SK-N-SH treated with all-trans-retinoic acid at 6 μM for 48 hours (cell line): ENCODE results near the gene PPP1R3E.

ENCODE experiments used
- ATAC-seq: fragments of 200-7000 bp; cut with Tn5 transposase; 3 replicates; pipeline ENCODE4 v1.9.1; 2020; ENCODE audit warnings: mild to moderate bottlenecking, moderate library complexity
- BACH2 ChIP-seq: fragments of 250-450 bp; sonication (Bioruptor Pico); IDR thresholded peaks from 2 replicates; pipeline ENCODE4 v1.9.0; 2021; ENCODE audit warnings: mild to moderate bottlenecking, borderline replicate concordance
- ESRRG ChIP-seq: fragments of 250-450 bp; sonication (Bioruptor Pico); IDR thresholded peaks from 2 replicates; pipeline ENCODE4 v1.6.1; 2021; ENCODE audit warnings: mild to moderate bottlenecking
- GLIS3 ChIP-seq: fragments of 250-450 bp; sonication (Bioruptor Pico); IDR thresholded peaks from 2 replicates; pipeline ENCODE4 v1.5.0; 2020; ENCODE audit warnings: mild to moderate bottlenecking, moderate library complexity
- ISL1 ChIP-seq: fragments of 250-450 bp; sonication (Bioruptor Pico); IDR thresholded peaks from 2 replicates; pipeline ENCODE4 v2.1.2; 2022; ENCODE audit warnings: mild to moderate bottlenecking, moderate library complexity
- OSR1 ChIP-seq: fragments of 250-450 bp; sonication (Bioruptor Pico); IDR thresholded peaks from 2 replicates; pipeline ENCODE4 v1.8.0; 2022; ENCODE audit warnings: moderate library complexity, mild to moderate bottlenecking, inconsistent platforms
- POU6F1 ChIP-seq: fragments of 250-450 bp; sonication (Bioruptor Pico); IDR thresholded peaks from 2 replicates; pipeline ENCODE4 v1.8.0; 2021; ENCODE audit warnings: low read depth, mild to moderate bottlenecking, moderate library complexity, borderline replicate concordance
- RARB ChIP-seq: fragments of 250-450 bp; sonication (Bioruptor Pico); IDR thresholded peaks from 2 replicates; pipeline ENCODE4 v1.8.0; 2021; ENCODE audit warnings: mild to moderate bottlenecking, moderate library complexity
- SNAI2 ChIP-seq: fragments of 250-450 bp; sonication (Bioruptor Pico); IDR thresholded peaks from 2 replicates; pipeline ENCODE4 v1.5.0; 2020; ENCODE audit warnings: mild to moderate bottlenecking, moderate library complexity
- TCF4 ChIP-seq: fragments of 250-450 bp; sonication (Bioruptor Pico); IDR thresholded peaks from 2 replicates; pipeline ENCODE4 v1.8.0; 2021; ENCODE audit warnings: mild to moderate bottlenecking, moderate library complexity, borderline replicate concordance
- ZNF565 ChIP-seq: fragments of 450-650 bp; formaldehyde crosslinking; conservative IDR thresholded peaks from 2 replicates; pipeline ENCODE4 v1.5.0; 2020; ENCODE audit warnings: low read depth, mild to moderate bottlenecking, moderate library complexity
- ZNF70 ChIP-seq: fragments of 450-650 bp; formaldehyde crosslinking; IDR thresholded peaks from 2 replicates; pipeline ENCODE4 v1.5.0; 2020; ENCODE audit warnings: mild to moderate bottlenecking, moderate library complexity
- ZNF8 ChIP-seq: fragments of 450-650 bp; formaldehyde crosslinking; IDR thresholded peaks from 2 replicates; pipeline ENCODE4 v1.5.0; 2020; ENCODE audit warnings: mild to moderate bottlenecking, moderate library complexity
- TF ChIP-seq, protein P1 (sequence below): fragments of 250-450 bp; sonication (Bioruptor Pico); IDR thresholded peaks from 2 replicates; pipeline ENCODE4 v1.5.1; 2020; ENCODE audit warnings: low read depth, mild to moderate bottlenecking, moderate library complexity
- TF ChIP-seq, protein P2 (sequence below): fragments of 250-450 bp; sonication (Bioruptor Pico); IDR thresholded peaks from 2 replicates; pipeline ENCODE4 v1.8.0; 2020; ENCODE audit warnings: mild to moderate bottlenecking, moderate library complexity, borderline replicate concordance
- TF ChIP-seq, protein P3 (sequence below): fragments of 250-450 bp; sonication (Bioruptor Pico); IDR thresholded peaks from 2 replicates; pipeline ENCODE4 v1.5.0; 2020; ENCODE audit warnings: mild to moderate bottlenecking, moderate library complexity

PPP1R3E gene

DNA sequence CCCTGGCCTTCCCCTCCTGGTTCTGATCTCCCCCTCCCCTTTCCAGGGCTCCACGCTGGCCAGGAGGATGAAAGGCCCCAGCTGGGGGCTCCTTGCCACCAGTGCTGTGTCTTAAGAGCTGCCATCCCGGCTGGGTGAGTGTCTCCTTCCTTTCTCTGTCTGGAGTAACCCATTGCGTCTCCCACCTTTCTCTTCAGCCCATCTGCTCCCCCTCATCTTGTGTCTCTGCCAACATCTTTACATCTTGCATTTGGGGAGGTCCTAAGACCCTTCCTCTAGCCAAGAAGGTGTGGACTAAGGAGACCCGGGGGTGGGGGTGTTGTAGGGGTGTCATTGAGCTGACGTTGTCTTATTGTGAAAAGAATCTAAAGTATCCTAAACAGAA, 4.5 kb upstream of the PPP1R3E start:
- ATAC-seq = peak; percentile 5; the same call in 2 of the 3 replicates
- TF ChIP-seq OSR1 (CRISPR knock-in tag) (no peak), ESRRG (CRISPR knock-in tag) (no peak), ISL1 (CRISPR knock-in tag) (no peak), POU6F1 (CRISPR knock-in tag) (no peak), BACH2 (CRISPR knock-in tag) (no peak), TCF4 (CRISPR knock-in tag) (no peak), ZNF565 (CRISPR knock-in tag) (no peak), ZNF8 (CRISPR knock-in tag) (no peak)
- TF ChIP-seq, protein P1, sequence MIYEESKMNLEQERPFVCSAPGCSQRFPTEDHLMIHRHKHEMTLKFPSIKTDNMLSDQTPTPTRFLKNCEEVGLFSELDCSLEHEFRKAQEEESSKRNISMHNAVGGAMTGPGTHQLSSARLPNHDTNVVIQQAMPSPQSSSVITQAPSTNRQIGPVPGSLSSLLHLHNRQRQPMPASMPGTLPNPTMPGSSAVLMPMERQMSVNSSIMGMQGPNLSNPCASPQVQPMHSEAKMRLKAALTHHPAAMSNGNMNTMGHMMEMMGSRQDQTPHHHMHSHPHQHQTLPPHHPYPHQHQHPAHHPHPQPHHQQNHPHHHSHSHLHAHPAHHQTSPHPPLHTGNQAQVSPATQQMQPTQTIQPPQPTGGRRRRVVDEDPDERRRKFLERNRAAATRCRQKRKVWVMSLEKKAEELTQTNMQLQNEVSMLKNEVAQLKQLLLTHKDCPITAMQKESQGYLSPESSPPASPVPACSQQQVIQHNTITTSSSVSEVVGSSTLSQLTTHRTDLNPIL (CRISPR knock-in tag) = no peak

GRCh38 chr14:23306412-23307145, 3.9 kb upstream of the PPP1R3E start, which contains the start of gene BCL2L2:
TSS of gene BCL2L2 (plus strand) at chr14:23306833. CDS start at chr14:23307768, 935 bp downstream.
- ATAC-seq = peak; percentile 73
- TF ChIP-seq GLIS3 (CRISPR knock-in tag) = 0 out of 2 replicates have a peak, but pooled peaks have one; percentile 0
- no peak for TF ChIP-seq RARB (CRISPR knock-in tag)
- TF ChIP-seq, protein P2, sequence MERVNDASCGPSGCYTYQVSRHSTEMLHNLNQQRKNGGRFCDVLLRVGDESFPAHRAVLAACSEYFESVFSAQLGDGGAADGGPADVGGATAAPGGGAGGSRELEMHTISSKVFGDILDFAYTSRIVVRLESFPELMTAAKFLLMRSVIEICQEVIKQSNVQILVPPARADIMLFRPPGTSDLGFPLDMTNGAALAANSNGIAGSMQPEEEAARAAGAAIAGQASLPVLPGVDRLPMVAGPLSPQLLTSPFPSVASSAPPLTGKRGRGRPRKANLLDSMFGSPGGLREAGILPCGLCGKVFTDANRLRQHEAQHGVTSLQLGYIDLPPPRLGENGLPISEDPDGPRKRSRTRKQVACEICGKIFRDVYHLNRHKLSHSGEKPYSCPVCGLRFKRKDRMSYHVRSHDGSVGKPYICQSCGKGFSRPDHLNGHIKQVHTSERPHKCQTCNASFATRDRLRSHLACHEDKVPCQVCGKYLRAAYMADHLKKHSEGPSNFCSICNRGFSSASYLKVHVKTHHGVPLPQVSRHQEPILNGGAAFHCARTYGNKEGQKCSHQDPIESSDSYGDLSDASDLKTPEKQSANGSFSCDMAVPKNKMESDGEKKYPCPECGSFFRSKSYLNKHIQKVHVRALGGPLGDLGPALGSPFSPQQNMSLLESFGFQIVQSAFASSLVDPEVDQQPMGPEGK = peak; percentile 60; the same call in 1 of the 2 replicates

GRCh38 chr14:23301969-23302289, 730 bp downstream of the PPP1R3E start:
- ATAC-seq = peak; percentile 22
- TF ChIP-seq ZNF70 (CRISPR knock-in tag) = no peak
- TF ChIP-seq ZNF8 (CRISPR knock-in tag) = no peak
- TF ChIP-seq, protein P3, sequence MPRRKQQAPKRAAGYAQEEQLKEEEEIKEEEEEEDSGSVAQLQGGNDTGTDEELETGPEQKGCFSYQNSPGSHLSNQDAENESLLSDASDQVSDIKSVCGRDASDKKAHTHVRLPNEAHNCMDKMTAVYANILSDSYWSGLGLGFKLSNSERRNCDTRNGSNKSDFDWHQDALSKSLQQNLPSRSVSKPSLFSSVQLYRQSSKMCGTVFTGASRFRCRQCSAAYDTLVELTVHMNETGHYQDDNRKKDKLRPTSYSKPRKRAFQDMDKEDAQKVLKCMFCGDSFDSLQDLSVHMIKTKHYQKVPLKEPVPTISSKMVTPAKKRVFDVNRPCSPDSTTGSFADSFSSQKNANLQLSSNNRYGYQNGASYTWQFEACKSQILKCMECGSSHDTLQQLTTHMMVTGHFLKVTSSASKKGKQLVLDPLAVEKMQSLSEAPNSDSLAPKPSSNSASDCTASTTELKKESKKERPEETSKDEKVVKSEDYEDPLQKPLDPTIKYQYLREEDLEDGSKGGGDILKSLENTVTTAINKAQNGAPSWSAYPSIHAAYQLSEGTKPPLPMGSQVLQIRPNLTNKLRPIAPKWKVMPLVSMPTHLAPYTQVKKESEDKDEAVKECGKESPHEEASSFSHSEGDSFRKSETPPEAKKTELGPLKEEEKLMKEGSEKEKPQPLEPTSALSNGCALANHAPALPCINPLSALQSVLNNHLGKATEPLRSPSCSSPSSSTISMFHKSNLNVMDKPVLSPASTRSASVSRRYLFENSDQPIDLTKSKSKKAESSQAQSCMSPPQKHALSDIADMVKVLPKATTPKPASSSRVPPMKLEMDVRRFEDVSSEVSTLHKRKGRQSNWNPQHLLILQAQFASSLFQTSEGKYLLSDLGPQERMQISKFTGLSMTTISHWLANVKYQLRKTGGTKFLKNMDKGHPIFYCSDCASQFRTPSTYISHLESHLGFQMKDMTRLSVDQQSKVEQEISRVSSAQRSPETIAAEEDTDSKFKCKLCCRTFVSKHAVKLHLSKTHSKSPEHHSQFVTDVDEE (CRISPR knock-in tag) = no peak
- TF ChIP-seq GLIS3 (CRISPR knock-in tag) = 0 out of 2 replicates have a peak, but pooled peaks have one; percentile 33

DNA sequence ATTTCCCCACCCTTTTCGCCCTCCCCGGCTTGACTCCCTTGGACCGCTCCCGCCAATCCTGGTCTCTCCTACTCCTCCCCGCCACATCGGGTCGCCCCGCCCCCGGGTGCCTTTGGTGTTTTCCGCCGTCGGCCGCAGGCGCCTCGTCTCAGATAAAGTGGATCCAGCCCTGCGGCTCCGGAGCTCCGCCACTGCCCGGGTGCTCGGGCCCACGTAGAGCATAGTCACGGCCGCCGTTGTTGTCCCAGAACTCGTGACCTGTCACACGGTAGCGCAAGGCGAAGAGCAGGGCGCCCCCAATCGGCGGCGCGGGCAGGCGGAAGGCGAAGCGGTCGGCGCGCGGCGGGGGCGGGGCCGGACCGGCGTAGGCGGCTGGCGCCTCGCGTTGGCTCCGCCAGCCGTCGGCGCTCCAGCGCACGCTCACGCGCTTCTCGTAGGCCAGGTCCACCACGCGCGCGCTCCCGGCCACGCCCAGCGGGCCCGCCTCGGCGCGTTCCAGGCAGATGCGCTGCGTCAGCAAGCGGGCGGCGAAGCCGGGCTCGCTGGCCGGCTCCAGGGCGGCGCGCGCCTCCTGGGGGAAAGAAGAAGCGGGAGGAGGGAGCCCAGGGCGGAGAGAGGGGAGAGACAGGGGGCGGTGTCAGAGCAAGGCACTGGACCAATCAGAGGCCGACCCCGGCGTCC, 1.2 kb downstream of the PPP1R3E start:
- TF ChIP-seq SNAI2 (CRISPR knock-in tag) (0 out of 2 replicates have a peak, but pooled peaks have one; percentile 39), ZNF70 (CRISPR knock-in tag) (no peak)
- TF ChIP-seq, protein P3 (CRISPR knock-in tag) = peak; percentile 35; the same call in 1 of the 2 replicates
- peak; percentile 86 for ATAC-seq
